ENCODE measurements around the gene INAFM2. TPM values are rescaled to one million over a fixed set of nuclear protein-coding genes. Genes with fewer than 3 reads are reported as not detected.
A peak's percentile ranks its signal among the peaks of the same experiment; 100 is the strongest.

Gene INAFM2
- total and polyA plus RNA-seq, 2 of the 4 experiments (the other 2 are of a cell fraction): 10.4 to 14.0 TPM

DNA sequence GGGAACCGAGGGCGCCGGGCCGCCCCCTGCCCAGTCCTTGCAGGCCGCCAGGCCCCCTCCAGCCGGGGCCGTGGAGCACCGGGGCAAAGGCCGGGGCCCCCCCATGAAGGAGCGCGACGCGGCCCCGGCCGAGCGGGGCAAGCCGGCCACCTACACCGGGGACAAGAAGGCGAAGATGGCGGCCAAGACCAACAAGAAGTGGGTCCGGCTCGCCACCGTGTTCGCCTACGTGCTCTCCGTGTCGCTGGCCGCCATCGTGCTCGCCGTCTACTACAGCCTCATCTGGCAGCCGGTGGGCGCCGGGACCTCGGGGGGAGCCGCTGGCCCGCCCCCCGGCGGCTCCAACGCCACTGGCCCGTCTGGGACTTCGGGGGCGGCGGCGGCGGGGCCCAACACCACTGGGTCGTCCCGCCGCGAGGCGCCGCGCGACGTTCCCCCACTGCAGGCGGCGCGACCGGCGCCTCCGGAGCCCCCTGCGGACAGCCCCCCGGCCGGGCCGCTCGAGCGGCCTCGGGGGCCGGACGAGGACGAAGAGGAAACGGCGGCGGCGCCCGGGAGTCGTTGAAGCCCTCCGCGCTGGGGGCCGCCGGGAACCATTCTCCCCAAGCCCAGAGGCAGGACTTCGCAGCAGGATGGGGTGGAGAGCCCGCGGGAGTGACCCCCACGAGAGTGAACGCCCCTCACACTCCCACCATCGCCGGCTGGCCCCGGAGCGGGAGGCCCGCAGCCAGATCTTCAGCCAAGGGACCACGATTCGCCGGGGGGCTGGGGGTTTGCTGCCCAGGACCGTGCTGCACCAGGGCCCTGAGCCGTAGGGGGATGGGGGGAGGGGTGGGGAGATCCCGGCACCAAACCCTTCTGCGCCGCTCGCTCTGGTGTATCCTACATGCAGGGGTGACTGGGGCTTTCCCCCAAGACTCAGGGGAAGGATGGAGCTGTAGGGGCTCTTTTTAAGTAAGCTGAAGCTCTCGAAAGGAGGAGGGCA, 753 bp downstream of the INAFM2 start:
- DNase-seq (no peak), ATAC-seq (ENCODE audit: low read depth) (peak; percentile 2)
- Histone ChIP-seq H2BK120ac (ENCODE audit: low read depth, low read length) (0 out of 2 replicates have a peak overlapping the region, but pooled peaks have one; percentile 1), H2BK15ac (ENCODE audit: low read depth, low read length) (no peak overlapping the region), H3K23ac (ENCODE audit: low read depth, low read length) (peak overlapping the region; percentile 69), H2AFZ (replicated peaks; ENCODE audit: low read length, poor library complexity) (peak overlapping the region; percentile 75), H3K36me3 (ENCODE audit: control insufficient read depth, insufficient read depth, low read length) (no peaks in the 10 kb centered on the region), H3K4me3 (ENCODE audit: insufficient read depth, low read depth, low read length) (peak overlapping the region; percentile 89), H2BK5ac (ENCODE audit: low read depth, low read length, poor library complexity, severe bottlenecking) (peak overlapping the region; percentile 70), H4K20me1 (ENCODE audit: insufficient read depth, low read length) (0 out of 2 replicates have a peak, but pooled peaks cover 12% of the 10 kb centered on the region), H3K56ac (ENCODE audit: extremely low read depth, insufficient read depth, low read length) (peak overlapping the region; percentile 42; the same call in 1 of the 2 replicates), H3K14ac (replicated peaks; ENCODE audit: low read depth, low read length) (peak overlapping the region; percentile 69; the same call in 1 of the 2 replicates), H3K9me3 (ENCODE audit: control insufficient read depth, insufficient read depth, low read length) (no peaks in the 10 kb centered on the region), H3K79me1 (ENCODE audit: low read depth in 1 of 2, low read length in 2 of 2) (peaks cover 30 to 41% of the 10 kb centered on the region in 2 experiments), H3K9me1 (ENCODE audit: insufficient read depth, low read length) (peaks cover 11% of the 10 kb centered on the region), H3K9ac (ENCODE audit: low read depth, low read length) (peak overlapping the region; percentile 82), H4K5ac (ENCODE audit: low read depth, low read length) (no peak overlapping the region), H4K8ac (ENCODE audit: low read depth in 2 of 2, low read length in 2 of 2) (peak overlapping the region in 1 of 2 experiments; percentile 37; a peak in 2 of 4 replicates), H2AK5ac (ENCODE audit: low read depth, low read length) (peak overlapping the region; percentile 0), H3K4me1 (ENCODE audit: control insufficient read depth, insufficient read depth, low read length) (peaks cover 30% of the 10 kb centered on the region), H3K18ac (ENCODE audit: low read depth, low read length) (no peak overlapping the region), H2AK9ac (replicated peaks; ENCODE audit: low read depth, low read length, poor library complexity) (peak overlapping the region; percentile 57), H3K4ac (ENCODE audit: low read depth, low read length) (peak overlapping the region; percentile 38), H4K91ac (ENCODE audit: insufficient read depth, low read depth, low read length) (peak overlapping the region; percentile 23), H3K4me2 (ENCODE audit: low read depth, low read length) (peak overlapping the region; percentile 97), H3K27ac (ENCODE audit: insufficient read depth, low read length) (peak overlapping the region; percentile 74; the same call in 1 of the 2 replicates), H2BK20ac (ENCODE audit: low read depth, low read length) (no peak overlapping the region), H3K27me3 (ENCODE audit: control insufficient read depth, insufficient read depth, low read length) (peaks cover 2% of the 10 kb centered on the region)
- intact Hi-C loops (cut with micrococcal nuclease) (loop anchor here (1.0 to 5.0 kb wide), 2 partner anchors 83 to 98 kb away; partner anchors contain the start of gene IVD), in situ Hi-C loops (cut with MboI; ENCODE audit: low sequenced_read_pairs) (loop anchor here (5.0 kb wide), 1 partner anchor 98 kb away; no protein-coding TSS in a partner anchor), dilution Hi-C loops (cut with HindIII; ENCODE audit: low sequenced_read_pairs, unreplicated experiment) (no loop called here)
- 0% methylated on average over 18 of the region's 101 CpGs; no CpG with 5 or more reads in 1 of the 2 experiments for WGBS, 2 experiments (ENCODE audit: extremely low coverage in 2 of 2, insufficient read length in 1 of 2)
- CTCF ChIA-PET: interaction anchor here (1.1 to 1.7 kb wide), 3 partner anchors 14 to 45 kb away, joined by 3 to 4 read pairs (median 4); no protein-coding TSS in a partner anchor
- POLR2A ChIA-PET (ENCODE audit: unreplicated experiment): interaction anchor here (0.6 kb wide), 1 partner anchor 58 kb away, joined by 3 read pairs; the partner anchor contains the start of gene KNSTRN
- no peak for TF ChIP-seq MXI1 (IDR thresholded peaks at IDR 0.05; ENCODE audit: borderline replicate concordance, low read depth, low read length)
- no peak for TF ChIP-seq RFX5 (IDR thresholded peaks at IDR 0.05; ENCODE audit: low read depth, low read length)
- TF ChIP-seq, protein P1, sequence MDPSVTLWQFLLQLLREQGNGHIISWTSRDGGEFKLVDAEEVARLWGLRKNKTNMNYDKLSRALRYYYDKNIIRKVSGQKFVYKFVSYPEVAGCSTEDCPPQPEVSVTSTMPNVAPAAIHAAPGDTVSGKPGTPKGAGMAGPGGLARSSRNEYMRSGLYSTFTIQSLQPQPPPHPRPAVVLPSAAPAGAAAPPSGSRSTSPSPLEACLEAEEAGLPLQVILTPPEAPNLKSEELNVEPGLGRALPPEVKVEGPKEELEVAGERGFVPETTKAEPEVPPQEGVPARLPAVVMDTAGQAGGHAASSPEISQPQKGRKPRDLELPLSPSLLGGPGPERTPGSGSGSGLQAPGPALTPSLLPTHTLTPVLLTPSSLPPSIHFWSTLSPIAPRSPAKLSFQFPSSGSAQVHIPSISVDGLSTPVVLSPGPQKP (IDR thresholded peaks at IDR 0.05; ENCODE audit: borderline replicate concordance, low read depth, low read length): no peak
- TF ChIP-seq RCOR1 (IDR thresholded peaks at IDR 0.05; ENCODE audit: insufficient replicate concordance, low read length): no peak
- no peak; the same call in 1 of the 2 replicates for TF ChIP-seq POLR2A (IDR thresholded peaks at IDR 0.05; ENCODE audit: low read depth, low read length)
- TF ChIP-seq SMC3 (IDR thresholded peaks at IDR 0.05; ENCODE audit: low read depth, low read length): no peak
- no TSS peak for BruUV-seq (replicated peaks)
